ENCODE data around the gene PABPC3. TPM values are rescaled to one million over a fixed set of nuclear protein-coding genes. Genes with fewer than 3 reads are reported as not detected.

PABPC3 gene
- total and polyA plus RNA-seq, 10 donors = 0.03 to 0.38 (median 0.26) TPM

DNA sequence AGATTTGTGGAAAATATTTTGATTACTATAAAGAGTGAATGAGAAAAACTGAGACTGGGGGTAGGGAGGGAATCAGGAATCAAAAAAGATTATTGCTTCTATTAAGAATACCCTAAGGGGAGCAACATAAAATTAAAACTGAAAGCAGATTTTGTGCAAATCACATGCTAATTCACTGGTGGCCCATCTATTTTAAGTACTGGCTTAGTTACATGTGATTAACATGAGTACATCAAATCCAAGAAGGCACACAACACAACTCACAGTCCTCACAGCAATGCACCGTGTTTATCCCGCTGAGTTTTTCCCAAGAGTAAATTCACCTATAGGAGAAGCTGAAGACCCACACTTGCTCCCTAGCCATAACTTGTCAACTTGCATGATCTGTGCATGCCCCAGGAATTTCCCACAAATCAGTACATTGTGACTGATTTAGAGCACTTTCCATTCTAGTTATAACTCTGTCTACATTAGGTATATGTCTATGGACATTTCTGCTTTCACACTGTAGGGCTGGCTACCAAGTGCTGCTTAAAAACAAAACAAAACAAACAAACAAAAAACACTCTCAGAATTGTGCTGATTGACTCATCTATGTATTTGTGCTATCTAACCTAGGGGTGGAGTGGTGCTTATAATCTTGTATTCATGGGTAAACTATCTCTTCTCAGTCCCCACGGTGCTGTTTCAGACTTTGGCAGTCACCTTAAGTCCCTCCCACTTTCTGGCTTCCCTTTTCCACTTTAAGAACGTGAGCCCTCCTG, 51.9 kb downstream of the PABPC3 start:
- DNase-seq = no peak
- Histone ChIP-seq H3K4me1 (no peaks in the 10 kb centered on the region), H3K9me3 (peaks cover 0 to 6% (median 0%) of the 10 kb centered on the region in 8 donors), H3K4me3 (no peak overlapping the region), H3K27me3 (replicated peaks in 1 of 7) (peaks cover 0 to 37% (median 0%) of the 10 kb centered on the region in 7 donors), H3K27ac (no peak overlapping the region), H3K36me3 (no peaks in the 10 kb centered on the region)
- intact Hi-C loops (cut with DNase I; ENCODE audit: low total_unique reads) = no loop called here
- WGBS, 5 donors = 63 to 80% (median 71%) methylated on average over 4 of the region's 4 CpGs
- TF ChIP-seq POLR2A (IDR thresholded peaks at IDR 0.05) = no peak
- no peak for TF ChIP-seq POLR2AphosphoS5 (IDR thresholded peaks at IDR 0.05)
- TF ChIP-seq, protein P1, sequence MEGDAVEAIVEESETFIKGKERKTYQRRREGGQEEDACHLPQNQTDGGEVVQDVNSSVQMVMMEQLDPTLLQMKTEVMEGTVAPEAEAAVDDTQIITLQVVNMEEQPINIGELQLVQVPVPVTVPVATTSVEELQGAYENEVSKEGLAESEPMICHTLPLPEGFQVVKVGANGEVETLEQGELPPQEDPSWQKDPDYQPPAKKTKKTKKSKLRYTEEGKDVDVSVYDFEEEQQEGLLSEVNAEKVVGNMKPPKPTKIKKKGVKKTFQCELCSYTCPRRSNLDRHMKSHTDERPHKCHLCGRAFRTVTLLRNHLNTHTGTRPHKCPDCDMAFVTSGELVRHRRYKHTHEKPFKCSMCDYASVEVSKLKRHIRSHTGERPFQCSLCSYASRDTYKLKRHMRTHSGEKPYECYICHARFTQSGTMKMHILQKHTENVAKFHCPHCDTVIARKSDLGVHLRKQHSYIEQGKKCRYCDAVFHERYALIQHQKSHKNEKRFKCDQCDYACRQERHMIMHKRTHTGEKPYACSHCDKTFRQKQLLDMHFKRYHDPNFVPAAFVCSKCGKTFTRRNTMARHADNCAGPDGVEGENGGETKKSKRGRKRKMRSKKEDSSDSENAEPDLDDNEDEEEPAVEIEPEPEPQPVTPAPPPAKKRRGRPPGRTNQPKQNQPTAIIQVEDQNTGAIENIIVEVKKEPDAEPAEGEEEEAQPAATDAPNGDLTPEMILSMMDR (IDR thresholded peaks at IDR 0.05 in 8 of 11, conservative IDR thresholded peaks at IDR 0.05 in 3 of 11) = no peak

DNA sequence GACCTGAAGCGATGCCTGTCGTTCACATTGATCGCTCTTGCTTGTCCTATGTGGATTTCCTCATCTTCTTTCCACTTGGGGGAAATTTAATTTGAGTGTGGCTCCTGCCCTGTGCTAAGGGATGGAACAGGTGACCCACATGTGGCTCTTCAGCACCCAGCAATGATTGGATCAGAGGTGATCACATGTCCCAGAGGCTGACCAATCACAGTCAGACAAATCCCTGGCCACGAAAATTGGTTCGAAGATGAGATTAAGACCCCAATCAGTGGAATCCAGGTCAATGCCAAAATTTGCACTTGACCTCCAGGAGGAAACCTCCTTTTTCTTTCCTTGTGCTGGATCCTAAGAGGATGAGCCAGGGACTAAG, 52.5 kb downstream of the PABPC3 start:
- no peak for DNase-seq
- peaks cover 0 to 6% (median 0%) of the 10 kb centered on the region in 8 donors for H3K9me3 ChIP-seq
- no peaks in the 10 kb centered on the region for H3K4me1 ChIP-seq
- intact Hi-C loops (cut with DNase I; ENCODE audit: low total_unique reads) = no loop called here
- TF ChIP-seq POLR2A (IDR thresholded peaks at IDR 0.05) (no peak), POLR2AphosphoS5 (IDR thresholded peaks at IDR 0.05) (no peak)
- TF ChIP-seq, protein P1 (IDR thresholded peaks at IDR 0.05 in 8 of 11, conservative IDR thresholded peaks at IDR 0.05 in 3 of 11) = no peak
- no peaks in the 10 kb centered on the region for H3K36me3 ChIP-seq
- 80 to 91% (median 88%) methylated on average over 5 of the region's 5 CpGs for WGBS, 5 donors
- H3K27me3 ChIP-seq (replicated peaks in 1 of 7) = peaks cover 0 to 41% (median 0%) of the 10 kb centered on the region in 7 donors
- H3K27ac ChIP-seq = no peak overlapping the region
- no peak overlapping the region for H3K4me3 ChIP-seq

Small RNAs within 50 kb of the gene (small RNA-seq; reads per million reads assigned to genes)
- gene AL359757.2 = 0 reads per million in 4 donors

Other genes starting within 250 kb of the PABPC3 start
- not detected for gene AMER2, start 76.2 kb downstream of the PABPC3 start, total RNA-seq
- not detected for gene AMER2, start 76.2 kb downstream of the PABPC3 start, polyA plus RNA-seq
- gene MTMR6, start 191.4 kb downstream of the PABPC3 start, total RNA-seq = 10 to 100 TPM; 17.8 to 28.3 (median 23.7) TPM
- 1 to 10 TPM; 5.4 to 8.7 (median 6.3) TPM for gene MTMR6, start 191.4 kb downstream of the PABPC3 start, polyA plus RNA-seq
- 10 to 100 TPM; 36.1 to 53.6 (median 46.9) TPM for gene NUP58, start 205.5 kb downstream of the PABPC3 start, total RNA-seq
- 10 to 100 TPM in 2 of 3 donors, 1 to 10 TPM in 1; 9.1 to 13.1 (median 10.7) TPM for gene NUP58, start 205.5 kb downstream of the PABPC3 start, polyA plus RNA-seq

Data from spleen (tissue), 11 donors.